ENCODE results near the gene ATG101. TPM values are rescaled to one million over a fixed set of nuclear protein-coding genes. Genes with fewer than 3 reads are reported as not detected.

The ATG101 gene
- total and polyA plus RNA-seq, 2 donors (not counting 1 experiment from before 2014, with no cell fraction given) = 19.4 to 50.3 TPM

GRCh38 chr12:52066346-52067080 lies 3.3 kb upstream of the ATG101 start:
- 65% methylated on average over 5 of the region's 8 CpGs for WGBS (ENCODE audit: insufficient coverage)
- Mint-ChIP-seq H3K4me1 (peaks cover 22% of the 10 kb centered on the region), H3K27me3 (peaks cover 7% of the 10 kb centered on the region), H3K27ac (peak overlapping the region; percentile 23), H3K9me3 (ENCODE audit: insufficient read depth) (no peaks in the 10 kb centered on the region), H3K4me3 (no peak overlapping the region)
- H2AFZ ChIP-seq (ENCODE audit: insufficient read depth, low read depth, low read length, poor library complexity, severe bottlenecking) = no peak overlapping the region
- TF ChIP-seq EZH2 (IDR thresholded peaks at IDR 0.05; ENCODE audit: borderline replicate concordance, insufficient read depth, low read depth, low read length, poor library complexity, severe bottlenecking) = no peak
- TF ChIP-seq CTCF (IDR thresholded peaks at IDR 0.05) = no peak
- no peak overlapping the region for H3K9ac ChIP-seq (ENCODE audit: low read length)
- no peak overlapping the region for H3K4me3 ChIP-seq (ENCODE audit: control extremely low read depth in 1 of 5, extremely low read depth in 1 of 5, insufficient read depth in 1 of 5, low read depth in 2 of 5, low read length in 4 of 5)
- ATAC-seq (ENCODE audit: low read depth) (no peak), DNase-seq (no peak)
- H3K79me2 ChIP-seq (ENCODE audit: control insufficient read depth, insufficient read depth, low read length) = peaks cover 18% of the 10 kb centered on the region
- H3K9me3 ChIP-seq (ENCODE audit: control extremely low read depth in 1 of 3, control insufficient read depth in 2 of 3, insufficient read depth in 1 of 3, low read length in 2 of 3) = peaks cover 0 to 2% (median 0%) of the 10 kb centered on the region in 3 donors
- H3K4me2 ChIP-seq (replicated peaks; ENCODE audit: low read depth, low read length, poor library complexity, severe bottlenecking) = no peak overlapping the region
- POLR2A ChIA-PET = no interaction called here
- no peak overlapping the region for H3K27ac ChIP-seq (ENCODE audit: low read length in 2 of 2)
- H3K4me1 ChIP-seq (ENCODE audit: control insufficient read depth in 2 of 2, insufficient read depth in 2 of 2, low read length in 2 of 2) = peaks cover 17 to 20% of the 10 kb centered on the region in 2 donors
- no peaks in the 10 kb centered on the region for H3K36me3 ChIP-seq (replicated peaks in 1 of 2; ENCODE audit: control extremely low read depth in 1 of 2, control insufficient read depth in 1 of 2, extremely low read depth in 1 of 2, insufficient read depth in 2 of 2, low read length in 1 of 2)
- CTCF ChIA-PET = interaction anchor here (0.6 to 34.6 kb wide), 5 partner anchors 16 to 77 kb away, joined by 3 to 1315 read pairs (median 5); partner anchors contain the start of gene SMIM41
- H4K20me1 ChIP-seq (ENCODE audit: control insufficient read depth, insufficient read depth, low read length, poor library complexity, severe bottlenecking) = peaks cover 9% of the 10 kb centered on the region
- intact Hi-C loops (cut with micrococcal nuclease) = no loop called here
- peaks cover 0 to 5% (median 0%) of the 10 kb centered on the region in 4 experiments for H3K27me3 ChIP-seq (replicated peaks in 1 of 4; ENCODE audit: control extremely low read depth in 1 of 4, control insufficient read depth in 3 of 4, insufficient read depth in 4 of 4, low read length in 3 of 4)

GRCh38 chr12:52067081-52067374 lies 2.8 kb upstream of the ATG101 start:
- H3K27me3 Mint-ChIP-seq = peaks cover 7% of the 10 kb centered on the region
- peaks cover 25% of the 10 kb centered on the region for H3K4me1 Mint-ChIP-seq
- H3K9ac ChIP-seq (ENCODE audit: low read length) = no peak overlapping the region
- 93% methylated on average over 3 of the region's 3 CpGs for WGBS (ENCODE audit: insufficient coverage)
- ChIA-PET POLR2A (interaction anchor here (0.7 kb wide), 1 partner anchor 17 kb away, joined by 3 read pairs; no protein-coding TSS in a partner anchor), CTCF (interaction anchor here (0.6 to 34.6 kb wide), 6 partner anchors 16 to 198 kb away, joined by 3 to 1315 read pairs (median 4); partner anchors contain the start of gene SMIM41)
- H3K4me1 ChIP-seq (ENCODE audit: control insufficient read depth in 2 of 2, insufficient read depth in 2 of 2, low read length in 2 of 2) = peaks cover 17 to 23% of the 10 kb centered on the region in 2 donors
- H3K4me3 Mint-ChIP-seq = no peak overlapping the region
- ATAC-seq (ENCODE audit: low read depth) (no peak), DNase-seq (no peak)
- peak overlapping the region; percentile 23 for H3K27ac Mint-ChIP-seq
- no peak overlapping the region for H3K4me2 ChIP-seq (replicated peaks; ENCODE audit: low read depth, low read length, poor library complexity, severe bottlenecking)
- H3K9me3 Mint-ChIP-seq (ENCODE audit: insufficient read depth) = no peaks in the 10 kb centered on the region
- no peak overlapping the region for H3K27ac ChIP-seq (ENCODE audit: low read length in 2 of 2)
- H3K27me3 ChIP-seq (replicated peaks in 1 of 4; ENCODE audit: control extremely low read depth in 1 of 4, control insufficient read depth in 3 of 4, insufficient read depth in 4 of 4, low read length in 3 of 4) = peaks cover 0 to 5% (median 0%) of the 10 kb centered on the region in 4 experiments
- intact Hi-C loops (cut with micrococcal nuclease) = no loop called here
- H3K36me3 ChIP-seq (replicated peaks in 1 of 2; ENCODE audit: control extremely low read depth in 1 of 2, control insufficient read depth in 1 of 2, extremely low read depth in 1 of 2, insufficient read depth in 2 of 2, low read length in 1 of 2) = peaks cover 0 to 3% of the 10 kb centered on the region in 2 experiments
- H4K20me1 ChIP-seq (ENCODE audit: control insufficient read depth, insufficient read depth, low read length, poor library complexity, severe bottlenecking) = peaks cover 9% of the 10 kb centered on the region
- peaks cover 24% of the 10 kb centered on the region for H3K79me2 ChIP-seq (ENCODE audit: control insufficient read depth, insufficient read depth, low read length)
- no peak overlapping the region for H2AFZ ChIP-seq (ENCODE audit: insufficient read depth, low read depth, low read length, poor library complexity, severe bottlenecking)
- peaks cover 0 to 2% (median 0%) of the 10 kb centered on the region in 3 donors for H3K9me3 ChIP-seq (ENCODE audit: control extremely low read depth in 1 of 3, control insufficient read depth in 2 of 3, insufficient read depth in 1 of 3, low read length in 2 of 3)
- no peak for TF ChIP-seq EZH2 (IDR thresholded peaks at IDR 0.05; ENCODE audit: borderline replicate concordance, insufficient read depth, low read depth, low read length, poor library complexity, severe bottlenecking)
- no peak for TF ChIP-seq CTCF (IDR thresholded peaks at IDR 0.05)
- H3K4me3 ChIP-seq (ENCODE audit: control extremely low read depth in 1 of 5, extremely low read depth in 1 of 5, insufficient read depth in 1 of 5, low read depth in 2 of 5, low read length in 4 of 5) = no peak overlapping the region
